Panc1 (cell line): ENCODE results near the gene SRCAP. TPM values are rescaled to one million over a fixed set of nuclear protein-coding genes. Genes with fewer than 3 reads are reported as not detected.

Experiments used
- ATAC-seq: fragments of 200-7000 bp; cut with Tn5 transposase; 2 replicates; pipeline ENCODE4 v1.9.1; 2020; ENCODE audit warnings: mild to moderate bottlenecking, moderate library complexity
- BruUV-seq: library from RNA; stranded (reverse); fragments of 400-500 nt; replicated peaks from 2 replicates; lab custom pipeline; 2021; lab: Mats Ljungman, UMichigan
- CTCF ChIA-PET: fragments of 300-600 bp; sonication (Branson Sonifier 250); formaldehyde crosslinking; loops from one replicate; lab custom pipeline; 2022; ENCODE audit warnings: antibody characterized with exemption; lab: Charles Lee
- POLR2A ChIA-PET: fragments of 300-600 bp; sonication (Branson Sonifier 250); formaldehyde crosslinking; loops from one replicate; lab custom pipeline; 2022; ENCODE audit warnings: antibody characterized with exemption; lab: Charles Lee
- DNase-seq: peaks from one replicate; pipeline ENCODE4 v3.0.0-alpha.2; 2010; ENCODE audit warnings: low read depth, low spot score
- H3K27ac ChIP-seq: 2 replicates; pipeline ENCODE4 v1.5.1; 2011; ENCODE audit warnings: mild to moderate bottlenecking, low read length, inconsistent platforms
- H3K27me3 ChIP-seq: fragments of 200-500 bp; sonication (Bioruptor generic); 2 replicates; pipeline ENCODE4 v1.6.0; 2014; ENCODE audit warnings: low read length, inconsistent platforms; ENCODE audit not compliant: control insufficient read depth, insufficient read depth
- H3K36me3 ChIP-seq: fragments of 200-500 bp; sonication (Bioruptor generic); 2 replicates; pipeline ENCODE4 v1.5.1; 2014; ENCODE audit warnings: inconsistent platforms, mild to moderate bottlenecking, low read length, moderate library complexity; ENCODE audit not compliant: control insufficient read depth, insufficient read depth
- H3K4me1 ChIP-seq: 2 replicates; pipeline ENCODE4 v1.5.1; 2011; ENCODE audit warnings: inconsistent platforms, mild to moderate bottlenecking, low read length, moderate library complexity; ENCODE audit not compliant: control insufficient read depth, insufficient read depth
- H3K4me3 ChIP-seq, 2 experiments: 2 replicates each; pipeline ENCODE4 v1.5.1; 2011 to 2012; ENCODE audit warnings: low read depth in 2 of 2, low read length in 2 of 2, mild to moderate bottlenecking in 2 of 2, inconsistent platforms in 1 of 2, moderate library complexity in 1 of 2
- H3K9me3 ChIP-seq: fragments of 200-500 bp; sonication (Bioruptor generic); 2 replicates; pipeline ENCODE4 v1.5.1; 2014; ENCODE audit warnings: low read depth, mild to moderate bottlenecking, inconsistent platforms, low read length, moderate library complexity; ENCODE audit not compliant: control insufficient read depth, insufficient read depth
- CTCF ChIP-seq: fragments of 450-650 bp; IDR thresholded peaks from 2 replicates; pipeline ENCODE4 v1.5.1; 2017; ENCODE audit warnings: mild to moderate bottlenecking
- POLR2AphosphoS5 ChIP-seq: IDR thresholded peaks from 2 replicates; pipeline ENCODE4 v1.6.1; 2012; ENCODE audit warnings: mild to moderate bottlenecking, low read depth, low read length, moderate library complexity
- SIN3A ChIP-seq: IDR thresholded peaks from 2 replicates; pipeline ENCODE4 v1.6.1; 2012; ENCODE audit warnings: low read depth, mild to moderate bottlenecking, low read length, moderate library complexity, borderline replicate concordance; ENCODE audit not compliant: insufficient read depth
- TCF7L2 ChIP-seq: IDR thresholded peaks from 2 replicates; pipeline ENCODE4 v1.6.1; 2011; ENCODE audit warnings: mild to moderate bottlenecking, low read depth, low read length, inconsistent platforms
- in situ Hi-C: cut with HindIII; loops from 2 replicates; pipeline ENCODE4 v1.10.0; 2016; ENCODE audit warnings: low sequenced_read_pairs, low pct_unique_long_range_greater_than_20kb
- intact Hi-C: fragments of 100-400 bp; cut with micrococcal nuclease; formaldehyde crosslinking; loops from one replicate; pipeline ENCODE4 v1.10.0; 2022; ENCODE audit not compliant: unreplicated experiment
- total RNA-seq: library from RNA; stranded (reverse); gene quantifications from one replicate; pipeline ENCODE4 v1.2.1, GENCODE V29; 2021; ENCODE audit not compliant: unreplicated experiment
- TF ChIP-seq, protein P1 (sequence below), 2 experiments: IDR thresholded peaks; 2 replicates each; pipeline ENCODE4 v1.6.1; 2011 to 2012; ENCODE audit warnings: low read depth in 2 of 2, control low read depth in 1 of 2, low read length in 1 of 2, mild to moderate bottlenecking in 1 of 2, moderate library complexity in 1 of 2; ENCODE audit not compliant: insufficient read depth in 1 of 2

Gene SRCAP
- total RNA-seq, 1 experiment from 2014 or later = 73.6 TPM

GRCh38 chr16:30777591-30778297, 78.8 kb downstream of the SRCAP start:
- ATAC-seq (no peak), DNase-seq (no peak)
- no peaks in the 10 kb centered on the region for H3K27me3 ChIP-seq
- no peaks in the 10 kb centered on the region for H3K9me3 ChIP-seq
- ChIA-PET CTCF (interaction anchor here (0.6 to 1.0 kb wide), 2 partner anchors 30 to 197 kb away, joined by 4 read pairs; partner anchors contain the start of gene PHKG2), POLR2A (interaction anchor here (0.8 to 1.0 kb wide), 2 partner anchors 28 to 164 kb away, joined by 3 read pairs; no protein-coding TSS in a partner anchor)
- no TSS peak for BruUV-seq
- no peak for TF ChIP-seq SIN3A
- TF ChIP-seq, protein P1, sequence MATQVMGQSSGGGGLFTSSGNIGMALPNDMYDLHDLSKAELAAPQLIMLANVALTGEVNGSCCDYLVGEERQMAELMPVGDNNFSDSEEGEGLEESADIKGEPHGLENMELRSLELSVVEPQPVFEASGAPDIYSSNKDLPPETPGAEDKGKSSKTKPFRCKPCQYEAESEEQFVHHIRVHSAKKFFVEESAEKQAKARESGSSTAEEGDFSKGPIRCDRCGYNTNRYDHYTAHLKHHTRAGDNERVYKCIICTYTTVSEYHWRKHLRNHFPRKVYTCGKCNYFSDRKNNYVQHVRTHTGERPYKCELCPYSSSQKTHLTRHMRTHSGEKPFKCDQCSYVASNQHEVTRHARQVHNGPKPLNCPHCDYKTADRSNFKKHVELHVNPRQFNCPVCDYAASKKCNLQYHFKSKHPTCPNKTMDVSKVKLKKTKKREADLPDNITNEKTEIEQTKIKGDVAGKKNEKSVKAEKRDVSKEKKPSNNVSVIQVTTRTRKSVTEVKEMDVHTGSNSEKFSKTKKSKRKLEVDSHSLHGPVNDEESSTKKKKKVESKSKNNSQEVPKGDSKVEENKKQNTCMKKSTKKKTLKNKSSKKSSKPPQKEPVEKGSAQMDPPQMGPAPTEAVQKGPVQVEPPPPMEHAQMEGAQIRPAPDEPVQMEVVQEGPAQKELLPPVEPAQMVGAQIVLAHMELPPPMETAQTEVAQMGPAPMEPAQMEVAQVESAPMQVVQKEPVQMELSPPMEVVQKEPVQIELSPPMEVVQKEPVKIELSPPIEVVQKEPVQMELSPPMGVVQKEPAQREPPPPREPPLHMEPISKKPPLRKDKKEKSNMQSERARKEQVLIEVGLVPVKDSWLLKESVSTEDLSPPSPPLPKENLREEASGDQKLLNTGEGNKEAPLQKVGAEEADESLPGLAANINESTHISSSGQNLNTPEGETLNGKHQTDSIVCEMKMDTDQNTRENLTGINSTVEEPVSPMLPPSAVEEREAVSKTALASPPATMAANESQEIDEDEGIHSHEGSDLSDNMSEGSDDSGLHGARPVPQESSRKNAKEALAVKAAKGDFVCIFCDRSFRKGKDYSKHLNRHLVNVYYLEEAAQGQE (IDR thresholded peaks at IDR 0.05; ENCODE audit: insufficient read depth in 1 of 2, low read depth in 2 of 2, low read length in 1 of 2) = no peak
- no peak for TF ChIP-seq TCF7L2
- TF ChIP-seq POLR2AphosphoS5 = no peak; the same call in 1 of the 2 replicates
- no peak for TF ChIP-seq CTCF
- in situ Hi-C loops = no loop called here
- peak overlapping the region; percentile 44 for H3K27ac ChIP-seq
- H3K36me3 ChIP-seq = peaks cover 1% of the 10 kb centered on the region; the same call in 1 of the 2 replicates
- intact Hi-C loops = no loop called here
- H3K4me3 ChIP-seq = no peak overlapping the region
- peaks cover 17% of the 10 kb centered on the region for H3K4me1 ChIP-seq

DNA sequence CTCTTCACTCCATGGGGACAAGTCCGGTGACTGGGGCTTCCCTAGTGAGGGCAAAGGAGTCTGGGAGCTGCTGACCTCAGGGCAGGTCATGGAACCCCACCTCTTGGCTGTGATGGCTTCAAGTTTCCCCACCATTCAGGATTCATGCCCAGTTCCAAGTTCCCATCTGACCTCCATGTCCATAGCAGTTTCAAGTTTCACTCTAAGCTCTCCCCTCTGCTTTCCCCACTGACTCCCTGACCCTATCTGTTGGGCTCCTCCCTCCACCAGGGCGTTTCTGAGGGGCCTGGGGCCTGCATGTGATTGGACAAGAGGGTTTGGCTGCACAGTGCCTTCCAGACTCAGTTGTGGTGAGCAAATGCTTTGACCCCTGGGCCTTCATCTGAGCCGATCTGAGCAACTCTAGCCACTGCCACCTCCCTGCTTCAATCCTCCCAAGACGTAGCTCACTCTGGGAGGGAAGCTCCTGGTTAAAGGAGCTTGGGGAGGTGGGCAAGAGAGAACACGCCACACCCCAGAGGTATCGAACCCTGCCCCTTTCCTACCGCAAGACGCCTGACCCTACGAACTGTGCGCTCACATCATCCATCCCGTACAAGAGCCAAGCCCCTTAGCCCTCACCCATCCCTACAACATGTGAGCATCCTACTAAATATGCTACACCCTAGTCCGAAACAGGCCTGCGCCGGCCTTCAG, 79.7 kb downstream of the SRCAP start:
- DNase-seq (no peak), ATAC-seq (no peak)
- peaks cover 2% of the 10 kb centered on the region; the same call in 1 of the 2 replicates for H3K36me3 ChIP-seq
- TF ChIP-seq POLR2AphosphoS5 = peak; percentile 48; the same call in 1 of the 2 replicates
- TF ChIP-seq CTCF = no peak
- no peak for TF ChIP-seq TCF7L2
- H3K4me1 ChIP-seq = peaks cover 17% of the 10 kb centered on the region
- in situ Hi-C loops (no loop called here), intact Hi-C loops (no loop called here)
- H3K4me3 ChIP-seq = no peak overlapping the region
- POLR2A ChIA-PET = interaction anchor here (0.8 to 1.0 kb wide), 2 partner anchors 28 to 163 kb away, joined by 3 read pairs; no protein-coding TSS in a partner anchor
- H3K27ac ChIP-seq = 0 out of 2 replicates have a peak overlapping the region, but pooled peaks have one; percentile 34
- no TSS peak for BruUV-seq
- CTCF ChIA-PET = interaction anchor here (0.6 to 1.0 kb wide), 2 partner anchors 31 to 104 kb away, joined by 4 to 7 read pairs; partner anchors contain the start of gene PHKG2
- H3K9me3 ChIP-seq = no peaks in the 10 kb centered on the region
- no peaks in the 10 kb centered on the region for H3K27me3 ChIP-seq
